Measurements from ENCODE around the gene RALY.

DNA sequence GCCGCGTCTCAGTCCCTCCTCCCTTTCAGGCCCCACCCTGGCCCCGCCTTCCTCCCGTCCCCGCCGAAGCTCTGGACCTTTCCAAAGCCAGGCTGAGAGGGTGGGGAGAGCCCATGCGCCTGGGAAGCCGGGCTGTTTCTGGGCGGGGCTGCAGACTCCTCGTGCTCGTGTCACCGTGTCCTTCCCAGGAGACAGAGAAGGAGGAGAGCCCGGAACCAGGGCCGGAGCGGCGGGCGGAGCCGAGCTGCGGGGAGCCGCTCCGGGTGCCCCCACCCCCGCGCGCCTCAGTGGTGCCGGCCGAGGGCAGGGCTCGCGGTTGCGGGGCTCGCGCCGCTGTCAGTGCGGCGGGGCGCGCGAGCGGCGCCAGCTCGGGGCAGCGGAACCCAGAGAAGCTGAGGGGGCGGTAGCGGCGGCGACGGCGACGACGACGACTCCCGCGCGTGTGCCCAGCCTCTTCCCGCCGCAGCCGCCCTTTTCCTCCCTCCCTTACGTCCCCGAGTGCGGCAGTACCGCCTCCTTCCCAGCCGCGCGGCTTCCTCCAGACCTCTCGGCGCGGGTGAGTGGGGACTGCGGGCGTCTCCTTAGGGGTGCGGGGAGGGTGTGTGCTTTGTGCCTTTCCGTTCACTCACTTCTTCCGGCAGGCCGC, at the start of gene RALY:
- TF ChIP-seq, protein P1, sequence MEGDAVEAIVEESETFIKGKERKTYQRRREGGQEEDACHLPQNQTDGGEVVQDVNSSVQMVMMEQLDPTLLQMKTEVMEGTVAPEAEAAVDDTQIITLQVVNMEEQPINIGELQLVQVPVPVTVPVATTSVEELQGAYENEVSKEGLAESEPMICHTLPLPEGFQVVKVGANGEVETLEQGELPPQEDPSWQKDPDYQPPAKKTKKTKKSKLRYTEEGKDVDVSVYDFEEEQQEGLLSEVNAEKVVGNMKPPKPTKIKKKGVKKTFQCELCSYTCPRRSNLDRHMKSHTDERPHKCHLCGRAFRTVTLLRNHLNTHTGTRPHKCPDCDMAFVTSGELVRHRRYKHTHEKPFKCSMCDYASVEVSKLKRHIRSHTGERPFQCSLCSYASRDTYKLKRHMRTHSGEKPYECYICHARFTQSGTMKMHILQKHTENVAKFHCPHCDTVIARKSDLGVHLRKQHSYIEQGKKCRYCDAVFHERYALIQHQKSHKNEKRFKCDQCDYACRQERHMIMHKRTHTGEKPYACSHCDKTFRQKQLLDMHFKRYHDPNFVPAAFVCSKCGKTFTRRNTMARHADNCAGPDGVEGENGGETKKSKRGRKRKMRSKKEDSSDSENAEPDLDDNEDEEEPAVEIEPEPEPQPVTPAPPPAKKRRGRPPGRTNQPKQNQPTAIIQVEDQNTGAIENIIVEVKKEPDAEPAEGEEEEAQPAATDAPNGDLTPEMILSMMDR (IDR thresholded peaks at IDR 0.05) = no peak
- TF ChIP-seq EP300 (IDR thresholded peaks at IDR 0.05) (no peak), POLR2A (IDR thresholded peaks at IDR 0.05) (peak; percentile 98)

Data from ovary (tissue), 3 donors.